Central memory CD4-positive, alpha-beta T cell (primary cell): ENCODE measurements around the gene IRAK1.
A peak's percentile ranks its signal among the peaks of the same experiment; 100 is the strongest.

Source experiments
- DNase-seq: peaks from one replicate; pipeline ENCODE4 v3.0.0; 2022

The IRAK1 gene

DNA sequence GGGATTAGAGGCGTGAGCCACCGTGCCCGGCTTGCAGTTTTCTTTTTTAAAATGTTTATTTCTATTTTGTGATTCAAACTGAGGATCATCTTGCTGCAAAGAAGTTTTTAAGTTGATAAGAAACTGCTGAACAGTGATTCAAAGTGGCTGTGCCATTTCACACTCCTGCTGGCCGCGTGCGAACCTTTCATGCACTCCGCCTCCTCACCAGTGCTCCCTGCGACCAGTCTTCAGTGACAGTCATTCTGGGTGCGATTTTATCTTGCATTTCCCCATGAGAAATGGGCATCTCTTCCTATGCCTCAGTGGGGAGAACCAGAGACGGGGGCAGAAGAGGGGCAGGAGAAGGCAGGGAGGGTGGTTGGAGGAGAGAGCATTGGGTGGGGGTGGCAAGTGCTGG lies 25.7 kb downstream of the IRAK1 start:
- DNase-seq: no peak

DNA sequence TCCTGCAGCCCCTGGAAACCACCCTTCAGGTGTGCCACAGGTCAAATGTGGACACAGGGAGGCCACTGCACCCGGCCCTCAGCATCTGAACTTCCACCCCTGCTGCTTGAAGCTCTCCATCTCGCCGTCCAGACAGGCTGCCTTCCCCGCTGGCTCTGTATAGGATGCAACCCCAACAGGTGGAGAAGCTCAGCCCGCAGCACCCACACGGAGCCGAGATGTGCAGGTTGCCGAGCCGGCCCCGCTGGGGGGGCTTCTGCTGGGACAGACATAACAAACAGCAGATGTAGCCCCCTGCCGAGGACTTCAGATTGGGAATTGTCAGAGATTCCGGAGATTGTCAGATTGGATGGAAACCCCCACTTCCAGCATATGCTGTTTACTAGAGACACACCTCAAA lies 26.6 kb downstream of the IRAK1 start:
- DNase-seq: no peak

DNA sequence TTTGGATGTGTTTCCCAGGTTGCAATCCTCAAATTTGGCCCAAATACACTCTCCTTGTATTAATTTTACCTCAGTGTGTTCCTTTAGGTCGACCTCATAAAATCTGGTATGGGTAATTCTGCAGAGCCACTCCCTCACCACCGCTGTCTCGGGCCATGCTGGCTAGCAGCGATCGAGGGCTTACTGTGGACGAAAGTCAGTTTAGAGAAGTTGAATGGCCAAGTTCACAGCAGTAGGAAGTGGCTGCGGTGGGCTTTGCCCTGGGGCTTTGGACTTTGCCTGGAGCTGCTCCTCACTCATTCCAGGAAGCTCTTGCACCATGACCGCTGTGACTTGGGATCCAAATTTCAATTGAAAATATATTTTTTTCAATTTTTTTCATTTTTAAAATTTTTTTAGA lies 27.5 kb downstream of the IRAK1 start:
- no peak for DNase-seq

DNA sequence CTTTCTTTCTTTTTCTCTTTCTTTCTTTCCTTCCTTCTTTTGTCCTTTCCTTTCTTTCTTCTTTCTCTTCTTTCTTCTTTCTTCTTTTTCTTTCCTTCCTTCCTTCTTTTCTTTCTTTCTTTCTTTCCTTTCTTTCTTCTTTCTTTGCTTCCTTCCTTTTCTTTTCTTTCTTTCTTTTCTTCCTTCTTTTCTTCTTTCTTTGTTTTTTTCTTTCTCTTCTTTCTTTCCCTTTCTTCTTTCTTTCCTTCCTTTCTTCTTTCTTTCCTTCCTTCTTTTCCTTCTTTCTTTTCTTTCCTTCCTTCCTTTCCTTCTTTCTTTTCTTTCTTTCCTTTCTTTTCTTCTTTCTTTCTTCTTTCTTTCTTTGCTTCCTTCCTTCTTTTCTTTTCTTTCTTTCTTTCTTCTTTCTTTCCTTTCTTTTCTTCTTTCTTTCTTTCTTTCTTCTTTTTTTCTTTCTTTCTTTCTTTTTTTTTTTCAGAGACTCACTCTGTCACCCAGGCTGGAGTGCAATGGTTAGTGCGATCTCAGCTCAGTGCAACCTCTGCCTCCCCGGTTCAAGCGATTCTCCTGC lies 28.6 kb downstream of the IRAK1 start:
- DNase-seq: no peak

DNA sequence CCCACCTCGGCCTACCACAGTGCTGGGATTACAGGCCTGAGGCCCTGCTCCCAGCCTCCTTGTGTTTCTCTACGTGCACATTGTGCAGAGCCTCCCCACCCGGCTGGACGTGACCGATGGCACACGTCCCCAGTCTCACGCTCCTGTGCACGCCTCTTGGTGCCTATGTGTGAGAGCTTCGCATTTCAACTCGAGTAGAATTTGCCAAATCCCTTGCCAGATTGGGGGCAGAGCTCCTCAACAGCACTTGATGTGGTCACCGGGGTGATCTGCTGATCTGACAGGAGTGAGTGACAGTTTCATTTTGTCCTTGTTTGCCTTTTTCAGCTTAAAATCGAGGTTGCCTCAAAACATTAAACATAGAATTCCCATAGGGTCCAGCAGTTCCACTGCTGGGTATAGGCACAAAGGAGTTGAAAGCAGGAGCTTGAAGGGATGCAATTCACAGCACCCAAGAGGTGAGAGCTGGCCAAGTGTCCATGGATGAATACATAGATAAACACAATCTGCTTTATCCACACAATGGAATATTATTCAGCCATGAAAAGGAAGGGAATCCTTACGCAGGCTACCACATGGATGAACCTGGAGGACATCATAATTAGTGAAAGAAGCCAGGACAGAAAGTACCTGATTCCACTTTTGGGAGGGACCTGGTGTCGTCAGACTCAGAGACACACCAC lies 29.6 kb downstream of the IRAK1 start:
- peak; percentile 35 for DNase-seq

DNA sequence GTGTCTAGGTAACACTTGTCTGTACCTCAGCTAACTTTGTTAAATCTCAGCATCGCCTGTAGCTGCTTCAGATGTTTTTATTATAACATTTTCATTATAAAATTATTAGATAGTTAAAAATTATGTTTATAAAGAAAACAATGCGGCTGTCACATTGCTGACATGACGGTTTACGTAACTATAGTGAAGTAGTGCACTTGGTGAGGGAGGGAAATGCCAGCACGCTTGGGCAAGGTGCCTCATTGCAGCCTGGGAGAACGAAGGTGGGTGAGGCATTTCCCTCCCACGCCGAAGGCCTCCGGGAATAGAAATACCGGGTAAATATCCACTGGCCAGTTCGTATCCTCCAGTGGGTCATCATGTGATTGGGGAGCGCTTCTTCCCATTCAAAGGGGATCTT lies 31.2 kb downstream of the IRAK1 start:
- no peak for DNase-seq

DNA sequence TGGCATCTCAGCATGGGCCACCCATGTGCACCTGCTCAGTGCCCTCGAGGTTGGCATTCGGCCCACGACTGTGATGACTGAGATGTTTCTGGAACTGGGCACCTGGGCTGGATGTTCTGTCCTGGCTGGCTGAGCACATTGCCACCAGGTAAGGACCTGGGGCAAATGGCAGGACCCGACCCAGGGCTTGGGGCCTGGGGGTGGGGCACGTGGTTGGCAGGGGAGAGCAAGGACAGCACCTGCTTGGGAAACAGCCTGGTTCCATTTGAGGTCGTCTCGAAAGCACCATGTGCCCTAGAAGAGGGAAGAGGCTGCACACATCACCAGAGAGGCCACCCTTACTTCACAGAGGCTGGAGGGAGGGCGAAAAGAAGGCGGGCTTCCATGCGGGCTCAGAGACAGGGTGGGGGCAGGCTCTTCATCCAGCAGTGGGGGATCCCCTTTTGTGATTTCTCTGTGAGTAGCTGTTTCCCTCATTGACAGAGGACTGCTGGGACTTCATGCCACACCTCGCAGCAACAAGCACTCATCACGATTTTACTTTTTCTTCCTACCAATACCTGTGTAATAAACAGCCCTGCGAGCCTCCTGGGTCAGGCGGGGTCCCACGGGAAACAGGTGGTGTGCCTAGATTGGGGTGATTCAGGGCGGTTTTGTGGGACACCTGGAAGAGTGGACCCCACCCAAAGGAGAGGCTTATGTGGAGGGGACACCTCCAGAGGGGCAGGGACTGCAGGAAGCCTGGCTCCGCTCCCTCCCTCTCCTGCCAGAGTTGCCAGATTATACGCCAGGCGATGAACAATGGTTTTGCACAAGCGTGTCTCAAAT lies 35.1 kb downstream of the IRAK1 start:
- DNase-seq: peak; percentile 41

DNA sequence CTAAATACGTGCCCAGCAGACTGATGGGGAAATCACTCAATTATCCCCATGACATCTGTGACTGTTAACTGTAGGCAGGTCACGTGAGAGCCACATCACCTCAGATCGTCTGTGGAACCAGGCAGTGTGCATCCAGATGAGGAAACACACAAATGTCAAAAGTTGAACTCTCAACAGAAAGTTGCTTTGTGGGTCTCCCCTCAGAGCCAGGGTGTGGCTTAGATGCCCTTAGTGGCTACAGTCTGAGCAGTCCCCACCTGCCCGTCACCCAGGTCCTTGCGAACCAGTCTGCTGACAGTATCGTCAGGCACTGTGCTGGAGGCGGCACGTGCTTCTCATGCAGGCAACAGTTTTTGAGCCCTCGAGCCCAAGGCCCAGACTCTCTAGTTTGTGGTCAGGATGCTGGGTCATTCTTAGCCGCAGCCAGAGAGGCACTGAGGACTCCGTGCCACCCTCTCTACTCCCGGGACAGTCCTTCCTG lies 36.3 kb downstream of the IRAK1 start:
- DNase-seq: no peak

DNA sequence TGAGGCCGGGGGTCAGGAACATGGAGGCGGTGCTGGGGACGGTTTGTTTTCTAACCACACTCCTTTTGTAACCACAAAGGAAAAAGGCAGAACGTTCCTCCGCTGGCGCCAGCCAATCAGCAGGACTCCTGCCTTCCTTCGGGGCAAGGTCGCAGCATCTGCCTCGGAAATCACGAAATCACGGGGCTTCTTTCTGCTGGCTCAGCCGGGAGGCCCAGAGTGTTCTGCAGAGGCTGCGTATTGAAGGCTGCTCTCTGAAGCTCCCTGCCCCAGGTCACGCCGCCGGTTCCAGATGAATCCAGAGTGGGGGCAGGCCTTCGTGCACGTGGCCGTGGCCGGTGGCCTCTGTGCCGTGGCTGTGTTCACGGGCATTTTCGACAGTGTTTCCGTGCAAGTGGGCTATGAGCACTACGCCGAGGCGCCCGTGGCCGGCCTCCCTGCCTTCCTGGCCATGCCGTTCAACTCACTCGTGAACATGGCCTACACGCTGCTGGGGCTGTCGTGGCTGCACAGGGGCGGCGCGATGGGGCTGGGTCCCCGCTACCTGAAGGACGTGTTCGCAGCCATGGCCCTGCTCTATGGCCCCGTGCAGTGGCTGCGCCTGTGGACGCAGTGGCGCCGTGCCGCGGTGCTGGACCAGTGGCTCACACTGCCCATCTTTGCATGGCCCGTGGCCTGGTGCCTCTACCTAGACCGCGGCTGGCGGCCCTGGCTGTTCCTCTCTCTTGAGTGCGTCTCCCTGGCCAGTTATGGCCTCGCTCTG lies 37.8 kb downstream of the IRAK1 start:
- peak; percentile 72 for DNase-seq

DNA sequence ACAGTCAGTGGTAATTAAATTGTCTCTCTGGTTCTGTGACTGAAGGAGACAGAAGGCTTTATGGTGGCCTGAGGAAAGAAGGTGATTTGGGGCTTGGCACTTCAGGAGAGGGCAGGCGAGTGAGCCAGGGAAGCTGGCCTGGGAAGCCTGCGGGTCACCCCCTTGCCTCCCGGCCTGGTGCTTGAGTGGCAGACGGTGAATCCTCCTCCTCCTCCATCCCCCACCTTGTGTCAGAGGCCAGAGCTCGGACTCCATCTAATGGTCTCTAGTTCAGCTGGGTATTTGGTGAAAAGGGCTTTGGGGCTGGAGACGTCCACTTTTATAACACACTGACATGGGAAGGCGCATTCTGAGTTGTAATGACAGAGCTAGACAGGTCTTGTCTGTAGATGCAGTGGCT lies 38.5 kb downstream of the IRAK1 start:
- no peak for DNase-seq

DNA sequence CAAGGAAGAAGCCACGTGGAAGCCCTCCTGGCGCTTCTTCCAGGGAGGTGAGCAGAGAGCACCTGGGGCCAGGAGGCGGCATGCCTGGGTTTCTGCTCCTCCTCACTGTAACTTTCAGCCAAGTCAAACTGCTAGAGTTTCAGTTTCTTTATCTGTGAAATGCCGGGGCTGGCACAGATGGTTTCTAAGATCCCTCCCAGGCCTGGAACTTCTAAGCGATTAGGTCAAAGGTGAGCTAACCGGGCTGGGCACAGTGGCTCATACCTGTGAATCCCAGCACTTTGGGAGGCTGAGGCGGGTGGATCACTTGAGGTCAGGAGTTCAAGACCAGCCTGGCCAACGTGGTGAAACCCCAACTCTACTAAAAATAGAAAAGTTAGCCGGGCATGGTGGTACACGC lies 39.3 kb downstream of the IRAK1 start:
- DNase-seq: peak; percentile 19

DNA sequence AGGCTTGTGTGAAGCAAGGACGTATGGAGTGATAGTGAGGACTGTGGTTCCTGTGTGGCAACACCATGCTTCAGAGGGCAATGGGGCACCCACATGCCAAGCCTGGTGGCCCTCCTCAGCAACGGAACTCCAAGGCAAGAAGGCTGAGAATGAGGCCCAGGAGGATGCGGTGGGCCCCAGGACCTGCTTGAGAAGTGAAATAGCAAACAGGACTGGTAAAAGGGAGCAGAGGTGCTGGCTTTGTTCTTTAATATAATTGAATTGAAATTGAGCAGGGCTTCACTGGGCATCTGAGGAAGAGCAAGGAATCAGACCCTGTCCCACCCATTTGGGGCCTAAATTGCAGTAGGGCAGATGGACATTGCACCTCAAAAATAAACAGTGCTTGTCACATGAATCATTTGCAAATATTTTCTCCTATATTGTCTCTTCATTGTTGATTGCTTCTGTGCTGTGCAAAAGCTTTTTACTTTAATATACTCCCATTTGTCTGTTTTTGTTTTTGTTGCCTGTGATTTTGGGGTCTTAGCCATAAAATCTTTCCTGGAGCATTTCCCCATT lies 44.9 kb downstream of the IRAK1 start:
- DNase-seq: no peak

DNA sequence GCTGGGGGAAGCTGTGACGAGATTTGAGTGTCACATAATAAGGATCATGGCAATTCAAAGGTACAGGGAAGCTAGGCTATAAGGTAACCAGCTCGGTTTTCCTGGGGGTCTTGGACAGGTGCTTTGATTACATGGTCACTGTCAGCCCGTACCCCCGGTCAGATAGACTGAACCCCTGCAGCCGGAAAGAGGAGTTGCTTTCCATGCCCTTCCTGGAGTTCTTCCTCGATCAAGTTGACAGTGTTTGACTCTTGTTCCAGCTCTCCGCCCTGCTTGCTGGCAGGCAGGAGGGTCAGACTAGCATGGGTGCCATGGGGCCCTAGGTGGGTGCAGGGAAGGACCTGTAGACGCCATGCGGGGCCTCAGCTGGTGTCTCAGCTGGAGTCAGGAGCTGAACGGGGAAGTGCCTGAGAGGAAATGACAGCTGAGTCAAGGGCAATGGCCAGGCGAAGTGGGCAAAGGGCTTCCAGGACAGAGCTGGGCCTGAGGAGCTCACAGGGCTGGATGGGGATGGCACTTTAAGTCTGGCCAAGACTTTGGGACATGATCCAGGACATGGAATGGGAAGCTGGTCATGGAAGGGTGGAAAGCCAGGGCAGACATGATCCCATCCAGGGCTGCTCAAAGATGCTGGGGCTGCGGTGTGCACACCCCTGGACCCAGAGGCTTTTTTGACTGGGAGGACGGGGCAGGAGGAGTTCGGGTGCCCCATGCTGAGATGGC lies 45.5 kb downstream of the IRAK1 start:
- no peak for DNase-seq

DNA sequence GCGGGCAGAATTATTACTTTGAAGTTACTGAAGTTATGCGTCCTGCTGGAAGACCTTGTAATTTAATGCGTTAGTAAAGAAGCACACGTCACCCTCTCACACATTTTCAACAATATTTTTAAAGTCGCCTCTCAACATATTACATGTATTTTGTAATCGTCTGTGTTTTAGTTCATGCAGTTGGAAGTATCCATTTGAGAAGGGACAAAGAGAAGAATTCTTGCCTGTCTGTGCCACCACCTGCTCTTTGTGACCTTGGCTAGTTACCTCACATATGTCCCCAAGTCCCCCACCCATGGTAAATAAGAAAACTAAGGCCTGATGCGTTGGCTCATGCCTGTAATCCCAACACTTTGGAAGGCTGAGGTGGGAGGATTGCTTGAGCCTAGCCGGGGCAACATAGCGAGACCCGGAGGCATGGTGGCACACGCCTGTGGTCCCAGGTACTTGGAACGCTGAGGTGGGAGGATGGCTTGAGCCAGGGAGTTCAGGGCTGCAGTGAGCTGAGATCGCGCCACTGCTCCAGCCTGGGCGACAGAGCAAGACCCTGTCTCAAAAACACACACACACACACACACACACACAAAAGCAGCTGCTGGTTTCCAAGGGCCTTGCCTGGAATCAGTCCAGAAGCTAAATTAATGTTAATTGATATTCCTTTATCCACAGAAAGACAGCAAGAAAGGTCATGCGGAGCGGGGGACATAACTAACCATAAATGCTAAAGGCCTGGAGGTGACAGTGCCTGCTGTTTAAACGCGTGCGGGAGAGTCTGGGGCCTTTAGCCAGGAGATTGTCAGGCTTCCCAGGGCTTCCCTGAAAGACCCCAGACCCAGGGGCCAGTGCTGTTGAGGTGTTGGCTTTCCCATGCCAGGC lies 46.3 kb downstream of the IRAK1 start:
- DNase-seq: no peak

DNA sequence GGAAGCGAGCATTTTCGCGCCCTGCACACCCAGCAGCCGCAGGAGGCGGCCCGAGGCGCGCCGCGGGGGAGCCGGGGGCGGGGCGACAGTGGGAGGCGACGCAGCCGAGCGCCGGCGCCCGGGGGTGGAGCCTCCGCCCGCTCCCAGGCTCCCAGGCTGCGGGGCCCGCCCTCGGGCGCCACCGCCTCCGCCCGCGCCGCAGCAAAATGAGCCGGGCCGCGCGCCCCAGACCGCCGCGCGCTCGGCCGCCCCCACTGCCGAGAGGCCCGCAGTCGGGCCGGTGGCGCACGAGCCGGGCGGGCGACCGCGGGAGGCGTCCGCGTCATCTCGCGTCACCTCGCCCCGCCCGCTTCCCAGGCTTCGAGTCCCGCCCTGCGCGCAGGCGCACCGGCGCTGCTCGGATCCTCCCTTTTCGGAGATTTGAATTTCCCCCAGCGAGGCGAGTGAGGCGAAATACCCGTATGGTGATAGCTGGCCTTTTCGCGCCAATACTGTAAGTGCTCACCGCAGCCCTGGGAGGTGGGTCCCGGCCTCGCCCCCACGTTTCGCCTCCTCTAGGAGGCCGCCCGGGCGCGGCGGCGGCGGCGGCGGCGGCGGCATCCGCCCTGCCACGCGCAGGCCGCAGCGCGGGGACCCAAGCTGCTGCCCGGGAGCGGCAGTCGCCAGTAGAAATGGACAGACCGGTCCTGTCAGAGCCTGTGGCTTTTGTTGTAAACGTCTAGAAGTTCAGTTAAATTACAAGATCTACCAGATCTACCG lies 47.2 kb downstream of the IRAK1 start, which contains the start of gene TMEM187:
TSS of gene TMEM187 (plus strand) at position 387 of the 759 bp plus-strand sequence. CDS start 9,309 bp downstream, outside the sequence.
- DNase-seq: peak; percentile 91

DNA sequence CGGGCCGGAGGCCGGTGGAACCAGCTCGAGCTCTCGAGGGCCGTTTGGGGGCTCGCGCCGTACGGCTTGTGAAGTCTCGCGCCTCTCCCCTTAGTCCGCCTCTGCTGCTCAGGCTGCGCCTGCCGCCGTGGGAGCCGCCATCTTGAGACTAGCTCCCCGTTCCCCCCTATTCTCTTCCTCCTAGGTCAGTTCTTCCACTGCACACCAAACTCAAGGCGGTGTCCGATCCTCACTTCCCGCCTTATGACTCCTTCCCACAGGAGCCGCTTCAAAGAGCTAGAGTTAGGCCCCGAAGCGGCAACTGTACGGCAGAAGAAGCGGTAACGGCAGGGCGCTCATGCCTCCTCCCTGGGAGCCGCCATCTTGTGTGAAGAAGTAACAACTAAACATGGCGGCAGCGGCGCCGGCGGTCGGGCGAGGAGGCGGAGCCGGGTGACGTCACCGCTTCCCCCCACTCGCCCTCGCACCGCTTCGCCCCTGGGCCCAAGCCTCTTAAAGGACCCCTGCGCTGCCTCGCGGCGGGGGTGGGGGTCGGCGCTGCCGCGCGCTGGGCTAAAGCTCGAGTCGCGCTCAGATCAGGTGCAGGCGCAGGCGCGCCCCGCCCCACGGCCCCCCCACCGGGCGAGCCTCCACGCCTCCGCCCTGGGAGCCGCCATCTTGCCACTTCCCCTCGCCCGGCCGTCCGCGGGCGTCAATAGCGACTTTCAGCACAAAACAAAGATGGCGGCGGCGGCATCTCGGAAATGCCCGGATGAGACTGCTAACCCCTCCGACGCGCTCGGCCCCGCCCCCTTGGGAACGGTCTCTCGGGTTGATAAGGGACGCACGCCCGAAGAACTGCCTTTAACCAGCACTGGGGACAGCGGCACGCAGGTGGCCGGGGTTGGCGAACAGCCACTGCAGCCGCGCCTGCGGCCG lies 48.0 kb downstream of the IRAK1 start, which contains the start of gene HCFC1:
TSS of gene HCFC1 (minus strand) at position 369 of the 918 bp plus-strand sequence. CDS start 978 bp downstream, outside the sequence.
- peak; percentile 94 for DNase-seq

DNA sequence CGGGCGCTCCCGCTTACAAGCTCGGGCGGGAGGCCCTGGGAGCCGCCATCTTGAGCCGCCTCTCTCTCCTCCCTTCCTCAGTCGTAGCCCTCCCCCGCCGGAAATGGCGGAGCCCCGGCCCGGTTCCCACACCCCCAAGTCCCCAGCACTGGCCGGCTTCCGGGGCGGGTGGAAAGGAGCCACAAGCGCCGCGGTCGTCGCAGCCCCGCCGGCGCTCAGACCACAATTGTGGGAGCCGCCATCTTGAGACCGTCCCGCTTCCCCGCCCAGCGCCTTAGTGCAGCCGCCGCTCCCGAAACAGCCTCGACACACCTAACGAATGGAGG lies 48.6 kb downstream of the IRAK1 start:
- peak; percentile 91 for DNase-seq

DNA sequence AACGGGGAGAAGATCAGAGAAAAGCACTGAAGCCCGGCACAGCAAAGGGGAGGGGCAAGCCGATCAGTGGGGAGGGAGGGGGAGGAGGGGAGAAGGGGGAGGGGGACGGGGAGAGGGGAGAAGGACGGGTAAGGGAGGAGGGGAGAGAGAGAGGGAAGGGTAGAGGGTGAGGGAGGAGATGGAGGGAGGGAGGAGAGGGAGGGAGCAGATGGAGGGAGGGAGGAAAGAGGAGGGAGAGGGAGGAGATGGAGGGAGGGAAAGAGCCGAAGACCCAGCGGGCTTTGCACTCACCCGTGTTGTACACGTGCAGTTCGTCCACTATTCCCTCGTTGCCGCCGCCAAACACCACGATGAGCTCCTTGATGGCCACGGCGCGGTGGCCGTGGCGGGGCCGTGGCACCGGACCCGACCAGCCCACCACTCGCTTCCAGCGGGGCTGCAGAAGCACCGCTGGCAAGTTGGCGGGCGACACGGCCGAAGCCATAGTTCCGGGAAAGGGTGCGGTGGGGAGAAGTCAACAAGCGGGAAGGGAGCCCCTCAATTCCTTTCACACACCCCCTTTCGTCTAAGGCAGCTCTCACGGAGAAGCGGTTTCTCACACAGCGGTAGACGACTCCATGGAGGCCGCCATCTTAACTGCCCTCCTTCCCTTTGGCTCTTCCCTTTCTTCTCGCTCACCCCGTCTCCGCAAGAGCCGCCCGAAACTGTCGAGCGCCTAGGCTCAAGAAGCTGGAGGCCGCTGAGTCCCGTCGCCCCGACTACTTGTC lies 49.2 kb downstream of the IRAK1 start:
- no peak for DNase-seq
